GM08714 (cell line): ENCODE measurements around the gene GRIK4.
A peak's percentile ranks its signal among the peaks of the same experiment; 100 is the strongest.
"Not testable (repeated sequence)": the region's sequence is repeated elsewhere in the genome, so short reads cannot be mapped to it uniquely, and the experiment has no call there.

ENCODE experiments used
- H3K4me3 ChIP-seq: fragments of 200-500 bp; sonication (Bioruptor generic); 2 replicates; pipeline ENCODE4 v1.5.1; 2014; ENCODE audit warnings: mild to moderate bottlenecking, low read length, inconsistent platforms
- ZNF274 ChIP-seq: IDR thresholded peaks from 2 replicates; pipeline ENCODE4 v1.6.1; 2012; ENCODE audit warnings: mild to moderate bottlenecking, low read depth, low read length

GRIK4 gene

GRCh38 chr11:120994091-120994859 is 482.7 kb downstream of the GRIK4 start:
- TF ChIP-seq ZNF274, result no peak
- no peak overlapping the region for H3K4me3 ChIP-seq

- no peak overlapping the region for H3K4me3 ChIP-seq
- no peak for TF ChIP-seq ZNF274
These were observed 483.6 kb downstream of the GRIK4 start for GRCh38 chr11:120995184-120995583.

GRCh38 chr11:120996973-120997372 is 485.4 kb downstream of the GRIK4 start:
- H3K4me3 ChIP-seq, result no peak overlapping the region
- TF ChIP-seq ZNF274, result no peak

GRCh38 chr11:120998581-120998980 is 487.0 kb downstream of the GRIK4 start:
- no peak overlapping the region for H3K4me3 ChIP-seq
- TF ChIP-seq ZNF274, result no peak

- H3K4me3 ChIP-seq, result no peak overlapping the region
- TF ChIP-seq ZNF274, result no peak
These were observed 492.8 kb downstream of the GRIK4 start for GRCh38 chr11:121004206-121004840.

GRCh38 chr11:121006922-121007321 is 495.4 kb downstream of the GRIK4 start:
- no peak for TF ChIP-seq ZNF274

GRCh38 chr11:121008551-121008950 is 497.0 kb downstream of the GRIK4 start:
- TF ChIP-seq ZNF274, result no peak

More at GRCh38 chr11:121006922-121007321, 495.4 kb downstream of the GRIK4 start:
- no peak overlapping the region for H3K4me3 ChIP-seq

GRCh38 chr11:121012091-121012490 is 500.5 kb downstream of the GRIK4 start:
- TF ChIP-seq ZNF274, result no peak
- no peak overlapping the region for H3K4me3 ChIP-seq

More at GRCh38 chr11:121008551-121008950, 497.0 kb downstream of the GRIK4 start:
- no peak overlapping the region for H3K4me3 ChIP-seq

- H3K4me3 ChIP-seq, result no peak overlapping the region
- TF ChIP-seq ZNF274, result no peak
These were observed 507.2 kb downstream of the GRIK4 start for GRCh38 chr11:121018746-121019145.

- H3K4me3 ChIP-seq, result not testable (repeated sequence)
These were observed 510.2 kb downstream of the GRIK4 start for GRCh38 chr11:121021718-121022117.

- H3K4me3 ChIP-seq, result peak within 1 kb of the TSS; percentile 80
- TF ChIP-seq ZNF274, result no peak
These were observed 512.6 kb downstream of the GRIK4 start, which contains the start of gene TBCEL for GRCh38 chr11:121023848-121024751. Gene TBCEL (plus strand): TSS chr11:121024102. CDS start chr11:121045691, 21,589 bp downstream.

- no peak for TF ChIP-seq ZNF274
- peak overlapping the region; percentile 80 for H3K4me3 ChIP-seq
These were observed 513.4 kb downstream of the GRIK4 start for GRCh38 chr11:121024989-121025388.

GRCh38 chr11:121029153-121029552 is 517.6 kb downstream of the GRIK4 start:
- no peak overlapping the region for H3K4me3 ChIP-seq
- no peak for TF ChIP-seq ZNF274

- TF ChIP-seq ZNF274, result no peak
- H3K4me3 ChIP-seq, result no peak overlapping the region
These were observed 518.4 kb downstream of the GRIK4 start for GRCh38 chr11:121029813-121030445.
